Measurements from ENCODE around the gene METAP1. TPM values are rescaled to one million over a fixed set of nuclear protein-coding genes. Genes with fewer than 3 reads are reported as not detected.

The METAP1 gene
- total RNA-seq, 1 experiment from 2014 or later, result 112 TPM

DNA sequence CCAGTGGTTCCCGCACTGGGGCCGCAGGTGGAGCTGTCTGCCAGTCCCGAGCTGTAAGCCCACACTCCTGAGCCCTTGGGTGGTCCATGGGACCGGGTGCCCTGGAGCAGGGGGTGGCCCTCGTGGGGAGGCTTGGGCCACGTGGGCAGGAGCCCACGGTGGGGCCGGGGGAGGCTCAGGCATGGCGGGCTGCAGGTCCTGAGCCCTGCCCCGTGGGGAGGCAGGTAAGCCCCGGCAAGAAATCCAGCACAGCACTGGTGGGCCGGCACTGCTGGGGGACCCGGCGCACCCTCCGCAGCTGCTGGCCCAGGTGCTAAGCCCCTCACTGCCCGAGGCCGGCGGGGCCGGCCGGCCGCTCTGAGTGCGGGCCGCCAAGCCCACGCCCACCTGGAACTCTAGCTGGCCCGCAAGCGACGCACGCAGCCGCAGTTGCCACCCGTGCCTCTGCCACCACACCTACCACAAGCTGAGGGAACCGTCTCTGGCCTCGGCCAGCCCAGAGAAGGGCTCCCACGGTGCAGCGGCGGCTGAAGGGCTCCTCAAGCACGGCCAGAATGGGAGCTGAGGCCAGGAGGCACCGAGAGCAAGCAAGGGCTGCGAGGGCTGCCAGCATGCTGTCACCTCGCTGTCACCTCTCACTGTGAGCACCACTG lies 2.0 kb upstream of the METAP1 start:
- no peak overlapping the region for H3K4me3 ChIP-seq (replicated peaks in 1 of 2; ENCODE audit: low read depth in 1 of 2, low read length in 2 of 2)
- intact Hi-C loops (cut with micrococcal nuclease), result no loop called here
- DNase-seq (ENCODE audit: low read depth, low spot score) (no peak), ATAC-seq (no peak)
- no peak overlapping the region for H3K4me2 ChIP-seq (ENCODE audit: low read length)
- TF ChIP-seq, protein P1, sequence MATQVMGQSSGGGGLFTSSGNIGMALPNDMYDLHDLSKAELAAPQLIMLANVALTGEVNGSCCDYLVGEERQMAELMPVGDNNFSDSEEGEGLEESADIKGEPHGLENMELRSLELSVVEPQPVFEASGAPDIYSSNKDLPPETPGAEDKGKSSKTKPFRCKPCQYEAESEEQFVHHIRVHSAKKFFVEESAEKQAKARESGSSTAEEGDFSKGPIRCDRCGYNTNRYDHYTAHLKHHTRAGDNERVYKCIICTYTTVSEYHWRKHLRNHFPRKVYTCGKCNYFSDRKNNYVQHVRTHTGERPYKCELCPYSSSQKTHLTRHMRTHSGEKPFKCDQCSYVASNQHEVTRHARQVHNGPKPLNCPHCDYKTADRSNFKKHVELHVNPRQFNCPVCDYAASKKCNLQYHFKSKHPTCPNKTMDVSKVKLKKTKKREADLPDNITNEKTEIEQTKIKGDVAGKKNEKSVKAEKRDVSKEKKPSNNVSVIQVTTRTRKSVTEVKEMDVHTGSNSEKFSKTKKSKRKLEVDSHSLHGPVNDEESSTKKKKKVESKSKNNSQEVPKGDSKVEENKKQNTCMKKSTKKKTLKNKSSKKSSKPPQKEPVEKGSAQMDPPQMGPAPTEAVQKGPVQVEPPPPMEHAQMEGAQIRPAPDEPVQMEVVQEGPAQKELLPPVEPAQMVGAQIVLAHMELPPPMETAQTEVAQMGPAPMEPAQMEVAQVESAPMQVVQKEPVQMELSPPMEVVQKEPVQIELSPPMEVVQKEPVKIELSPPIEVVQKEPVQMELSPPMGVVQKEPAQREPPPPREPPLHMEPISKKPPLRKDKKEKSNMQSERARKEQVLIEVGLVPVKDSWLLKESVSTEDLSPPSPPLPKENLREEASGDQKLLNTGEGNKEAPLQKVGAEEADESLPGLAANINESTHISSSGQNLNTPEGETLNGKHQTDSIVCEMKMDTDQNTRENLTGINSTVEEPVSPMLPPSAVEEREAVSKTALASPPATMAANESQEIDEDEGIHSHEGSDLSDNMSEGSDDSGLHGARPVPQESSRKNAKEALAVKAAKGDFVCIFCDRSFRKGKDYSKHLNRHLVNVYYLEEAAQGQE (IDR thresholded peaks at IDR 0.05; ENCODE audit: low read depth), result no peak
- TF ChIP-seq, protein P2, sequence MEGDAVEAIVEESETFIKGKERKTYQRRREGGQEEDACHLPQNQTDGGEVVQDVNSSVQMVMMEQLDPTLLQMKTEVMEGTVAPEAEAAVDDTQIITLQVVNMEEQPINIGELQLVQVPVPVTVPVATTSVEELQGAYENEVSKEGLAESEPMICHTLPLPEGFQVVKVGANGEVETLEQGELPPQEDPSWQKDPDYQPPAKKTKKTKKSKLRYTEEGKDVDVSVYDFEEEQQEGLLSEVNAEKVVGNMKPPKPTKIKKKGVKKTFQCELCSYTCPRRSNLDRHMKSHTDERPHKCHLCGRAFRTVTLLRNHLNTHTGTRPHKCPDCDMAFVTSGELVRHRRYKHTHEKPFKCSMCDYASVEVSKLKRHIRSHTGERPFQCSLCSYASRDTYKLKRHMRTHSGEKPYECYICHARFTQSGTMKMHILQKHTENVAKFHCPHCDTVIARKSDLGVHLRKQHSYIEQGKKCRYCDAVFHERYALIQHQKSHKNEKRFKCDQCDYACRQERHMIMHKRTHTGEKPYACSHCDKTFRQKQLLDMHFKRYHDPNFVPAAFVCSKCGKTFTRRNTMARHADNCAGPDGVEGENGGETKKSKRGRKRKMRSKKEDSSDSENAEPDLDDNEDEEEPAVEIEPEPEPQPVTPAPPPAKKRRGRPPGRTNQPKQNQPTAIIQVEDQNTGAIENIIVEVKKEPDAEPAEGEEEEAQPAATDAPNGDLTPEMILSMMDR (IDR thresholded peaks at IDR 0.05 in 2 of 3, conservative IDR thresholded peaks at IDR 0.05 in 1 of 3; ENCODE audit: borderline replicate concordance in 1 of 3, insufficient read depth in 1 of 3, low read depth in 2 of 3, low read length in 2 of 3), result no peak
- no peak overlapping the region for H2AFZ ChIP-seq (ENCODE audit: low read depth, low read length, poor library complexity, severe bottlenecking)
- peaks cover 12 to 26% of the 10 kb centered on the region in 2 experiments for H3K4me1 ChIP-seq (ENCODE audit: control insufficient read depth in 1 of 2, insufficient read depth in 2 of 2, low read length in 2 of 2)
- H3K9me2 ChIP-seq (ENCODE audit: insufficient read depth), result no peaks in the 10 kb centered on the region
- ChIA-PET CTCF (no interaction called here), RAD21 (ENCODE audit: low non-redundant PET in 1 of 2, low total read pairs in 2 of 2, uncharacterized antibody in 2 of 2, unreplicated experiment in 2 of 2) (interaction anchor here in 1 of 2 experiments (0.7 kb wide), 1 partner anchor 67 kb away, joined by 3 read pairs; no protein-coding TSS in a partner anchor), POLR2A (interaction anchor here (2.0 kb wide), 1 partner anchor 65 kb away, joined by 13 read pairs; the partner anchor contains the start of gene EIF4E)
- H3K9ac ChIP-seq (ENCODE audit: low read length), result no peak overlapping the region
- H4K20me1 ChIP-seq (ENCODE audit: insufficient read depth), result no peaks in the 10 kb centered on the region
- H3K36me3 ChIP-seq (ENCODE audit: control insufficient read depth in 1 of 2, insufficient read depth in 2 of 2, low read length in 2 of 2), result no peaks in the 10 kb centered on the region
- BruUV-seq (replicated peaks), result no TSS peak
- no peaks in the 10 kb centered on the region for H3K27me3 ChIP-seq (ENCODE audit: insufficient read depth, low read length)
- H3K27ac ChIP-seq (ENCODE audit: low read depth, low read length), result no peak overlapping the region; the same call in 1 of the 2 replicates
- no peaks in the 10 kb centered on the region for H3K9me3 ChIP-seq (ENCODE audit: control insufficient read depth in 1 of 2, insufficient read depth in 1 of 2, low read depth in 1 of 2, low read length in 2 of 2)
- H3K79me2 ChIP-seq (ENCODE audit: insufficient read depth, low read length), result peaks cover 27% of the 10 kb centered on the region
